Measurements from ENCODE around the gene FANCD2OS.
"Not testable (repeated sequence)": the region's sequence is repeated elsewhere in the genome, so short reads cannot be mapped to it uniquely, and the experiment has no call there.

FANCD2OS gene

GRCh38 chr3:10136426-10137005 is 28.5 kb upstream of the FANCD2OS start:
- H3K27me3 ChIP-seq (ENCODE audit: control insufficient read depth, insufficient read depth, low read length), result no peaks in the 10 kb centered on the region
- H3K36me3 ChIP-seq (ENCODE audit: control insufficient read depth, low read depth, low read length), result no peaks in the 10 kb centered on the region
- H3K9ac ChIP-seq (ENCODE audit: low read length), result no peak overlapping the region
- no peaks in the 10 kb centered on the region for H3K9me3 ChIP-seq (ENCODE audit: control insufficient read depth, low read depth, low read length)
- no peak overlapping the region for H3K27ac ChIP-seq (ENCODE audit: low read length)
- no peak overlapping the region for H3K4me3 ChIP-seq (ENCODE audit: low read length)
- H3K4me1 ChIP-seq (ENCODE audit: control insufficient read depth, low read depth, low read length), result no peaks in the 10 kb centered on the region

- not testable (repeated sequence) for H3K4me1 ChIP-seq (ENCODE audit: control insufficient read depth, low read depth, low read length); H3K4me3 ChIP-seq (ENCODE audit: low read length); H3K36me3 ChIP-seq (ENCODE audit: control insufficient read depth, low read depth, low read length); H3K9ac ChIP-seq (ENCODE audit: low read length); H3K27ac ChIP-seq (ENCODE audit: low read length); H3K27me3 ChIP-seq (ENCODE audit: control insufficient read depth, insufficient read depth, low read length); H3K9me3 ChIP-seq (ENCODE audit: control insufficient read depth, low read depth, low read length)
Observed at GRCh38 chr3:10135872-10136271, 27.8 kb upstream of the FANCD2OS start.

- Histone ChIP-seq H3K4me1 (ENCODE audit: control insufficient read depth, low read depth, low read length) (no peaks in the 10 kb centered on the region), H3K9me3 (ENCODE audit: control insufficient read depth, low read depth, low read length) (no peaks in the 10 kb centered on the region), H3K27me3 (ENCODE audit: control insufficient read depth, insufficient read depth, low read length) (no peaks in the 10 kb centered on the region), H3K36me3 (ENCODE audit: control insufficient read depth, low read depth, low read length) (peaks cover 41% of the 10 kb centered on the region), H3K4me3 (ENCODE audit: low read length) (no peak overlapping the region), H3K27ac (ENCODE audit: low read length) (no peak overlapping the region), H3K9ac (ENCODE audit: low read length) (no peak overlapping the region)
Observed at GRCh38 chr3:10122724-10123123, 14.7 kb upstream of the FANCD2OS start.

- no peaks in the 10 kb centered on the region for H3K4me1 ChIP-seq (ENCODE audit: control insufficient read depth, low read depth, low read length)
- H3K9me3 ChIP-seq (ENCODE audit: control insufficient read depth, low read depth, low read length), result no peaks in the 10 kb centered on the region
- no peaks in the 10 kb centered on the region for H3K27me3 ChIP-seq (ENCODE audit: control insufficient read depth, insufficient read depth, low read length)
- no peak overlapping the region for H3K27ac ChIP-seq (ENCODE audit: low read length)
- H3K9ac ChIP-seq (ENCODE audit: low read length), result no peak overlapping the region
- H3K4me3 ChIP-seq (ENCODE audit: low read length), result no peak overlapping the region
- H3K36me3 ChIP-seq (ENCODE audit: control insufficient read depth, low read depth, low read length), result peaks cover 26% of the 10 kb centered on the region
Observed at GRCh38 chr3:10121064-10121463, 13.0 kb upstream of the FANCD2OS start.

GRCh38 chr3:10119376-10119775 is 11.3 kb upstream of the FANCD2OS start:
- Histone ChIP-seq H3K9ac (ENCODE audit: low read length) (no peak overlapping the region), H3K4me1 (ENCODE audit: control insufficient read depth, low read depth, low read length) (no peaks in the 10 kb centered on the region), H3K27ac (ENCODE audit: low read length) (no peak overlapping the region), H3K27me3 (ENCODE audit: control insufficient read depth, insufficient read depth, low read length) (no peaks in the 10 kb centered on the region), H3K4me3 (ENCODE audit: low read length) (no peak overlapping the region), H3K36me3 (ENCODE audit: control insufficient read depth, low read depth, low read length) (peaks cover 15% of the 10 kb centered on the region), H3K9me3 (ENCODE audit: control insufficient read depth, low read depth, low read length) (no peaks in the 10 kb centered on the region)

- H3K9me3 ChIP-seq (ENCODE audit: control insufficient read depth, low read depth, low read length), result no peaks in the 10 kb centered on the region
- H3K27me3 ChIP-seq (ENCODE audit: control insufficient read depth, insufficient read depth, low read length), result no peaks in the 10 kb centered on the region
- no peak overlapping the region for H3K27ac ChIP-seq (ENCODE audit: low read length)
- no peaks in the 10 kb centered on the region for H3K4me1 ChIP-seq (ENCODE audit: control insufficient read depth, low read depth, low read length)
- no peak overlapping the region for H3K4me3 ChIP-seq (ENCODE audit: low read length)
- no peak overlapping the region for H3K9ac ChIP-seq (ENCODE audit: low read length)
- peaks cover 15% of the 10 kb centered on the region for H3K36me3 ChIP-seq (ENCODE audit: control insufficient read depth, low read depth, low read length)
Observed at GRCh38 chr3:10116928-10117327, 8.9 kb upstream of the FANCD2OS start.

GRCh38 chr3:10116138-10116460 is 8.0 kb upstream of the FANCD2OS start:
- Histone ChIP-seq H3K36me3 (ENCODE audit: control insufficient read depth, low read depth, low read length) (peaks cover 11% of the 10 kb centered on the region), H3K4me3 (ENCODE audit: low read length) (peak overlapping the region; percentile 97), H3K27me3 (ENCODE audit: control insufficient read depth, insufficient read depth, low read length) (no peaks in the 10 kb centered on the region), H3K9me3 (ENCODE audit: control insufficient read depth, low read depth, low read length) (no peaks in the 10 kb centered on the region), H3K27ac (ENCODE audit: low read length) (no peak overlapping the region), H3K4me1 (ENCODE audit: control insufficient read depth, low read depth, low read length) (no peaks in the 10 kb centered on the region), H3K9ac (ENCODE audit: low read length) (peak overlapping the region; percentile 76)

- H3K4me3 ChIP-seq (ENCODE audit: low read length), result peak within 1 kb of the TSS; percentile 97
- peak within 1 kb of the TSS; percentile 91 for H3K27ac ChIP-seq (ENCODE audit: low read length)
- peaks cover 11% of the 10 kb centered on the region for H3K36me3 ChIP-seq (ENCODE audit: control insufficient read depth, low read depth, low read length)
- H3K9ac ChIP-seq (ENCODE audit: low read length), result peak within 1 kb of the TSS; percentile 76
- no peaks in the 10 kb centered on the region for H3K27me3 ChIP-seq (ENCODE audit: control insufficient read depth, insufficient read depth, low read length)
- H3K9me3 ChIP-seq (ENCODE audit: control insufficient read depth, low read depth, low read length), result no peaks in the 10 kb centered on the region
- no peaks in the 10 kb centered on the region for H3K4me1 ChIP-seq (ENCODE audit: control insufficient read depth, low read depth, low read length)
Observed at GRCh38 chr3:10115326-10116137, 7.5 kb upstream of the FANCD2OS start, which contains the start of gene BRK1. TSS of gene BRK1 (plus strand) at chr3:10115675. CDS start at chr3:10115702, 27 bp downstream.

- Histone ChIP-seq H3K27me3 (ENCODE audit: control insufficient read depth, insufficient read depth, low read length) (no peaks in the 10 kb centered on the region), H3K4me3 (ENCODE audit: low read length) (no peak overlapping the region), H3K9me3 (ENCODE audit: control insufficient read depth, low read depth, low read length) (no peaks in the 10 kb centered on the region), H3K27ac (ENCODE audit: low read length) (no peak overlapping the region), H3K9ac (ENCODE audit: low read length) (no peak overlapping the region), H3K36me3 (ENCODE audit: control insufficient read depth, low read depth, low read length) (peaks cover 2% of the 10 kb centered on the region), H3K4me1 (ENCODE audit: control insufficient read depth, low read depth, low read length) (no peaks in the 10 kb centered on the region)
Observed at GRCh38 chr3:10106919-10107318, 1.1 kb downstream of the FANCD2OS start.

- H3K36me3 ChIP-seq (ENCODE audit: control insufficient read depth, low read depth, low read length), result peaks cover 49% of the 10 kb centered on the region
- no peak overlapping the region for H3K9ac ChIP-seq (ENCODE audit: low read length)
- H3K27ac ChIP-seq (ENCODE audit: low read length), result no peak overlapping the region
Observed at GRCh38 chr3:10099041-10099440, 9.0 kb downstream of the FANCD2OS start.

GRCh38 chr3:10093678-10094077 is 14.4 kb downstream of the FANCD2OS start:
- no peak overlapping the region for H3K9ac ChIP-seq (ENCODE audit: low read length)
- H3K36me3 ChIP-seq (ENCODE audit: control insufficient read depth, low read depth, low read length), result peaks cover 59% of the 10 kb centered on the region
- H3K4me1 ChIP-seq (ENCODE audit: control insufficient read depth, low read depth, low read length), result no peaks in the 10 kb centered on the region
- no peaks in the 10 kb centered on the region for H3K9me3 ChIP-seq (ENCODE audit: control insufficient read depth, low read depth, low read length)
- H3K27me3 ChIP-seq (ENCODE audit: control insufficient read depth, insufficient read depth, low read length), result no peaks in the 10 kb centered on the region
- H3K27ac ChIP-seq (ENCODE audit: low read length), result no peak overlapping the region
- H3K4me3 ChIP-seq (ENCODE audit: low read length), result no peak overlapping the region

More at GRCh38 chr3:10099041-10099440, 9.0 kb downstream of the FANCD2OS start:
- Histone ChIP-seq H3K4me1 (ENCODE audit: control insufficient read depth, low read depth, low read length) (no peaks in the 10 kb centered on the region), H3K9me3 (ENCODE audit: control insufficient read depth, low read depth, low read length) (no peaks in the 10 kb centered on the region), H3K27me3 (ENCODE audit: control insufficient read depth, insufficient read depth, low read length) (no peaks in the 10 kb centered on the region), H3K4me3 (ENCODE audit: low read length) (no peak overlapping the region)

GRCh38 chr3:10091387-10091786 is 16.7 kb downstream of the FANCD2OS start:
- not testable (repeated sequence) for H3K4me1 ChIP-seq (ENCODE audit: control insufficient read depth, low read depth, low read length); H3K4me3 ChIP-seq (ENCODE audit: low read length); H3K9ac ChIP-seq (ENCODE audit: low read length); H3K27ac ChIP-seq (ENCODE audit: low read length); H3K27me3 ChIP-seq (ENCODE audit: control insufficient read depth, insufficient read depth, low read length); H3K9me3 ChIP-seq (ENCODE audit: control insufficient read depth, low read depth, low read length)
- peaks cover 70% of the 10 kb centered on the region for H3K36me3 ChIP-seq (ENCODE audit: control insufficient read depth, low read depth, low read length)

All from iPS-18a (cell line).